Left colon (tissue), 2 donors: ENCODE measurements around the gene NHERF1. TPM values are rescaled to one million over a fixed set of nuclear protein-coding genes. Genes with fewer than 3 reads are reported as not detected.

ENCODE experiments used
- ATAC-seq: fragments of 200-7000 bp; cut with Tn5 transposase; one replicate; pipeline ENCODE4 v1.9.1; 2020; ENCODE audit warnings: mild to moderate bottlenecking, moderate library complexity
- DNase-seq, 2 donors: peaks; one replicate each; pipeline ENCODE4 v3.0.0-alpha.2; 2020
- intact Hi-C, 2 donors: fragments of 100-400 bp; cut with DNase I in 1 of 2; cut with micrococcal nuclease in 1 of 2; formaldehyde crosslinking; loops; one replicate each; pipeline versions ENCODE4 v1.11.2 to v1.14.0; 2022; cut with DNase I, micrococcal nuclease
- total RNA-seq, 2 donors: library from RNA; stranded (reverse); fragmentation: NEBNext Ultra II Directional; extraction: Animal tissue kit (Norgen Biotek cat#: 25700); gene quantifications; one replicate each; pipeline ENCODE4 v1.2.1, GENCODE V29; 2021
- donor health status: DM: no; HTN: no; CAD: no.
- donor health status: DM: yes; HTN: yes; CAD: no.

The NHERF1 gene
- total RNA-seq, 2 donors from 2014 or later, result 186 to 256 TPM

DNA sequence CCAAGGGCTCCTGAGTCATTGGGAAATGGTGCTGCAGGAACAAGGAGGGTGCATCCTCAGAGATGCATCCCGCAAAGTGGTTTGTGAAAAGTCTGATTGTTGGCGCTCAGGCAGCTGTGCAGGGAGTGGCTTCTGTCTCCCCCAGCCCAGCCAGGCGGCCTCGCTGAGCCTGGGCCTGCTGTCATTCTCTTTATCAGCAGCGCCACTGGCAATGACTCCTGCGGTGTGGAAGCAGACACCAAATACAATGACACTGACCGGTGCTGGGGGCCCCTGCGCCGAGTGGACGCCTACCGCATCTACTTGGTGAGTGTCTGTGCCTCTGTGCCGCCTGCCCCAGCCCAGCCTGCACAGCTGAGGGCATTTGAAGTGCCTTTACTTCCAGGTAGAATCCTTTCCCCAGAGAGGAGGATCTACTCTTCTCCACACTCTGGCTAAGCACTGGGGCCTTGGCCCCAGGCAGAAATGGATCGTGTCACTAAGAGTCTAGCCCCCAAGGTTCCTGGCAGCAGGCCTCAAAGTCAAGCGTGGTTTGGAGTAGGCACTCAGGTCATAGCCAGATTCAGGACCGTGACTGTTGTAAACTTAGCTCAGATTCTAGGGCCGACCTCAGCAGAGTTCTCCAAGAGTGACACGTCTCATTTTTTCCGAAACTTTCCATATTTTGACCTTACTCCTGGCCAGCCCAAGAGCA is 47.0 kb downstream of the NHERF1 start:
- DNase-seq (no peak), ATAC-seq (no peak)
- intact Hi-C loops, result loop anchor here in 1 of 2 donors (10.0 kb wide), 1 partner anchor 69 kb away; no protein-coding TSS in a partner anchor

- DNase-seq, result no peak
- no peak for ATAC-seq
- intact Hi-C loops, result loop anchor here in 1 of 2 donors (10.0 kb wide), 1 partner anchor 69 kb away; no protein-coding TSS in a partner anchor
Measured at GRCh38 chr17:74796211-74796610, 47.8 kb downstream of the NHERF1 start.

DNA sequence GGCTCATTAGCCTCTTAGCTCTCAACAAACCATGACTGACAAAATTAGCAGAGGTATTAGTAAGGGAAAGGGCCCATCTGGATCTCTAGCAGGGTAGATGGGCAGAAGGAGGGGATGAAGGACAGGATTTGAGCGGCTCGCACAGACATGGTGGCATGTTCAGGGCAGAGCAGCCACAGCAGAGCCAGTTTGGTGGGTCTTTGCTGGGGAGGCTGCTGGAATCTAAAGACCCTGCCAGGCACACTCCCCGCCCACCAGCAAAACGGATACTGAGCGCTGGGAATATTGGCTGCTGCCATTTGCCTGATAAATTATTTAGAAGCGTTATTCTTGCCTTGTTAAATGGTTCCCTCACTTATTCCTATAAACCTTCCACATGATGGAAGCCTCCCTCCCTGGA is 48.4 kb downstream of the NHERF1 start:
- ATAC-seq (no peak), DNase-seq (no peak)
- intact Hi-C loops, result loop anchor here in 1 of 2 donors (10.0 kb wide), 1 partner anchor 68 kb away; no protein-coding TSS in a partner anchor

- intact Hi-C loops, result loop anchor here in 1 of 2 donors (10.0 kb wide), 1 partner anchor 67 kb away; no protein-coding TSS in a partner anchor
- ATAC-seq (no peak), DNase-seq (no peak)
Measured at GRCh38 chr17:74797824-74798223, 49.4 kb downstream of the NHERF1 start.

DNA sequence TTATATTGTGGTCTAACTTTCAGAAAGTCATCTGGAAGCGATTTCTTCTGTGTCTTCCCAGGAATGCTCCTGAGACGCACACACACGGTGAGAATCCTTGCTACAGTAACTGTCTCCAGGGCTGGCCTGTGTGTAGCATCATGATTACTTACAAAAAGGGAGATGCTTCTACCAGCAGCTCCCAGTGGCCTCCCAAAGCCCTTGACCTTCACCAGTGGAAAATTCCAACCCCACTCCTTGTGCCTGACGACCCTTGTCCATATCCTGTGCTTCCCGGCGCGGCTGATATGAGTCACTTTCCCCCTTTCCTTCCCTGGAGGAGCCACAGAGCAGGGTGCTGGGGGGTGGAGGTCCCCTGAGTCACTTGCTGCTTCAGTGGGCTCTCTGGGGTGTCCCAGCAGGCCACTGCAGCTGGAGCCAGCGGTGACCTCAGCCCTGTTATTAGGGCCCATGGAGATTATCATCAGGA is 49.8 kb downstream of the NHERF1 start:
- DNase-seq (no peak), ATAC-seq (no peak)
- intact Hi-C loops, result loop anchor here in 1 of 2 donors (10.0 kb wide), 1 partner anchor 67 kb away; no protein-coding TSS in a partner anchor

DNA sequence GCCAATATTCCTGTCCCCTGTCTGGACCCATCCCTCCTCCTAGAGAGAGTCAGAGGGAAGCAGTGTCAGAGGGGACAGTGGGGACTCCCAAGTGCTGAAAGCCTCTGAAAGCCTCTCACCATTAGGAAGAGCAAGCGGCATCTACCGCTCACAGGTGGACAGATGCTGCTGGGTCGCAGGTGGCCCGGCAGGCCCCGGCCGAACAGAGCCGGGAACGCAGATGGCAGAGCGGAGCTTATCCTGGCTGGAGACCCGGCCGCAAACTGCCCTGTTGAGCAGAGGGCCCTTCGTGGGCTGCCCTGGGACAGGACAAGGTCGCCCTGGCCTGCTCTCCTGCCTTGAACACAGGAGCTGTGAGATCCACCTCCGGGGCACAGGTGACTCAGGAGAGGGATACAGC is 50.7 kb downstream of the NHERF1 start:
- ATAC-seq (no peak), DNase-seq (no peak)
- intact Hi-C loops, result loop anchor here in 1 of 2 donors (10.0 kb wide), 1 partner anchor 66 kb away; no protein-coding TSS in a partner anchor

DNA sequence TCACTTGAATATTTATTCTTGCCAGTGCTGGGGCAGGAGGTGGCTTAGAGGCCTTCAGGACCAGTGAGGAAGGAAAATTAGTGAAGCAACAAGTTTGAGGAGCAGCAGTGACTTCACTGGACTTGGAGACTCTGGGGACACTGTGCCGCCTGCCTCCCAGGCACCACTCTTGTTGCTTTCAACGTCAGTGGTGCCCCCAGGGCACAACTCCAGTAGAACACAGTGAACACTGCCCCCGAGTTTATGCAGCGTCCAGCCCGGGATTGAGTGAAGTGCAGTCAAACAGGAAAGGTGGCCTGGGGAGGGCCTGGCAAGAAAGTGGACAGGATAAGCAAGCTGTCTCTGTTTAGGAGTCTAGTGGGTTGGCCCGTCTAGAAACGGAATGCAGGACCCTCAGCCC is 52.1 kb downstream of the NHERF1 start:
- no peak for DNase-seq
- intact Hi-C loops, result no loop called here
- no peak for ATAC-seq

- ATAC-seq (no peak), DNase-seq (no peak)
- intact Hi-C loops, result no loop called here
Measured at GRCh38 chr17:74801896-74802295, 53.5 kb downstream of the NHERF1 start.

- intact Hi-C loops, result no loop called here
- ATAC-seq (no peak), DNase-seq (no peak)
Measured at GRCh38 chr17:74803388-74803930, 55.0 kb downstream of the NHERF1 start.

DNA sequence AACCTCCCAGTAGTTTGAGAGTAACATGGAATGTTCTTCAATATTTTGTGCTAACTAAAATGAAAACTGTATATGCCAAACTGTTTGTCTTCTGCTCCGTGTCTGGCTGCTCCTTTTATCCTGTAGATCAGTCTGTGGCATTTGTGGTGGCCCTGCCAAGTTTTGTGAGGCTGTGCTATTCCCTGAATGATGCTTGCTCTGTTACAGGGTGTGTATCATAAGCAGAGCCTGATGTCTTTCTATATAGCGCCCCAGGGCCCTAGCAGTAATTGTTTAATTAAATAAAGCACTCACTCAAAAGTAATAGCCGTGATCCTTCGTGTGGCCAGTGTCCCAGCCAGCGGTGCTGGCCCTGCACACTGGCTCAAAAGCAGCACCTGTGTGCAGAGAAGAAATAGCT is 55.5 kb downstream of the NHERF1 start:
- no peak for ATAC-seq
- intact Hi-C loops, result no loop called here
- DNase-seq, result no peak

- ATAC-seq (no peak), DNase-seq (no peak)
- intact Hi-C loops, result no loop called here
Measured at GRCh38 chr17:74804683-74805082, 56.3 kb downstream of the NHERF1 start.

- ATAC-seq (no peak), DNase-seq (no peak)
- intact Hi-C loops, result no loop called here
Measured at GRCh38 chr17:74805591-74805991, 57.2 kb downstream of the NHERF1 start.

- DNase-seq, result no peak
- intact Hi-C loops, result no loop called here
- no peak for ATAC-seq
Measured at GRCh38 chr17:74806334-74806733, 57.9 kb downstream of the NHERF1 start.

- intact Hi-C loops, result no loop called here
- ATAC-seq, result no peak
- no peak for DNase-seq
Measured at GRCh38 chr17:74807441-74807840, 59.0 kb downstream of the NHERF1 start.

GRCh38 chr17:74807925-74808324 is 59.5 kb downstream of the NHERF1 start:
- ATAC-seq (no peak), DNase-seq (no peak)
- intact Hi-C loops, result no loop called here

DNA sequence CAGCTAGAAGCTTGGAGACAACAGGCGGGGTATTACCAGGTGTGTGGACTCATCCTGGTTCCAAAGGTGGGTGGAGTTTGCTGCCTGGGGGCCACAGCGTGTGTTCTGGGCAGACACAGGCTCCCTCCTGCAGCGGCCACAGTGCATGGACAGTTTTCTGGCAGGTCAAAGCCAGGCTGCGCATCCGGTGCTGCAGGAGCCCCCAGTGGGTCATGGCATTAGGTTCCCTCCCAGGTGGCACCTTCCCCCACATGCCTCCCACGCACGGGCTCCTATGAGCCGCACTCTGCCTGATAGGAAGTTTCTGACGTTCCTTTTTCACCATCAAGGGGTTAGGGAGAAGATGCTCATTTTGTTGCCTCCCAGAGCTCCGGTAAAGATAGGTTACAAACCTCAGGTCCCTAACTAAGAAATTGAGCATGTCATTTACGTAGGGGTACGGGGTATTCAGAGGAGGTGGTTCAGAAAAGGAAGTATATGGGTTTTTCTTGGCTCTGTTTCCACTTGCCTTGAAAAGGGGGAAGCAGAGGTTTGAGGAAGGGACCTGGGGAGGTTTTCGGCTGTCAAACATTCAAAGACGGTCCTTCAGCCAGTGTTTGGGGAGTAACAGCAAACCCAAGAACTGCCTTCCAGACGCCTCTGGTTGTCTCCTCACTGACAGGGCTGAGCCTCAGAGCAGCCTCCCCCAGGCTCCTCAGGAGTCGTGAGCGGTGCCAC is 60.4 kb downstream of the NHERF1 start:
- intact Hi-C loops, result no loop called here
- DNase-seq (no peak), ATAC-seq (no peak)

DNA sequence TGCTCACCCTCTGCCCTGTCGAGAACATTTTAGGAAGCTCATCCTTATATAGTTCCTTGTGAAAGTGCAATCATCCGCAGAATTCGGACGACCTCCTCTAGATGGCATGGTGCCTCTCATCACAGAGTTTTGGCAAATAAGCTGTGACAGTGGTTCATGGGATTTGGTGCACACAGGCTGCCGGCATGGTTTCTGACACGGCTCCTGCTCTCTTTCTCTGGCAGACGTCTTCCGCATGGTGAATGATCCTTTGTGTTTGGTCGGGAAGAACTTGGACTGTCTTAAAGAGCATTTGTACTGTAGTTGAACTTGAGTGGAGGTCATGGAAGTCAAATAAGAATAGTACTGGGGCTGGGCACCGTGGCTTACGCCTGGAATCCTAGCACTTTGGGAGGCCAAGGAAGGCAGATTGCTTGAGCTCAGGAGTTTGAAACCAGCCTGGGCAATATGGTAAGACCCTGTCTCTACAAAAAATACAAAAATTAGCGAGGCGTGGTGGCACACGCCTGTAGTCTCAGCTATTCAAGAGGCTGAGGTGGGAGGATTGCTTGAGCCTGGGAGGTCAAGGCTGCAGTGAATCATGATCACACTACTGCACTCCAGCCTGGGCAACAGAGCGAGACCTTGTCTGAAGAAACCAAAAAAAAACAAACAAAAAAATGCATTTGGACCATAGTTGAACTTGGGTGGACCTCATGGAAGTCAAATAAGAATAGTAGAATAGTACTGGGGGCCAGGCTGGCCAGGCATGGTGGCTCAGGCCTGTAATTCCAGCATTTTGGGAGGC is 62.5 kb downstream of the NHERF1 start:
- ATAC-seq (no peak), DNase-seq (no peak)
- intact Hi-C loops, result no loop called here

DNA sequence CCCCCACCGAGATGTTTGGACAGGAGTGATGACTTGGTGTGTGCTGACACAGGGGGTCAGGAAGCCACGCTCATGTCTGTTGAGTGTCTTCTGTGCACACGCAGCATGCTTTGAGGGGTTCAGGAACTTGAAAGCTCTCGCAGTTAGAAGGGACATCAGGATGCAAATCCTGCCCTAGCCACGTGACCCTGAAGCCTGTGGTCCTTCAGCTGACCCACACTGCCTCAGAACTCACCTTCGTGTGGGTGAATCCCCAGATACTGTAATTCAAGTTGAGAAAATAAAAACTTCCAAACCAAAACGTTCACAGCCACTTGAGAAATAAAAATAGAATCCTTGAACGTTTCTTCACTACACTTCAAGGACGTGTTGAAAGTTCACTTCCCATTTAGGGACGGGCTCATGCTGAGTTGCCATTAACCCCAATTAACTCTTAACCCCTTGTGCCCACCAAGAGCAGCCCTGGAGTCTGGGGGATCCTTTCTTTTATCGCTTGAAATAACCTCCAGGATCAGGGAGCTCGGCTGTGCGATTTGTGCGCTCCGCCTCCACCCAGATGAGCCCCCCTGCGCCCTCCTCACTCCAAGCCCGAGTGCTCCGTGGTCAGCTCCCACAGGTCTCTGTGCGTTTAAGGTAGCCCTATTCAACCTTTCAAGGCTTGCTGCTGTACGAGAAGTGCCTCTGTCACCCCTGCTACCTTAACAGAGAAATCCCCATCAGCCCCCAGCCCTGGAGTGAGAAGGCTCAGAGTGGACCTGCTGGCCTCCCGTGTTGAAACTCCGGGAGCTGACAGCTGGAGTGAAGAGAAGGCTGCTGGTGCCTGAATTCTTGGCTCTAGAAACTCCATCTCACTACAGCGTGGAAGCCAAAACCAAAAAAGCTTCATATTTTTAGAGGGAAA is 63.9 kb downstream of the NHERF1 start:
- ATAC-seq (no peak), DNase-seq (no peak)
- intact Hi-C loops, result no loop called here
